ENCODE data around the gene CLEC10A. TPM values are rescaled to one million over a fixed set of nuclear protein-coding genes. Genes with fewer than 3 reads are reported as not detected.

Gene CLEC10A
- total RNA-seq, 1 experiment from 2014 or later: not detected

DNA sequence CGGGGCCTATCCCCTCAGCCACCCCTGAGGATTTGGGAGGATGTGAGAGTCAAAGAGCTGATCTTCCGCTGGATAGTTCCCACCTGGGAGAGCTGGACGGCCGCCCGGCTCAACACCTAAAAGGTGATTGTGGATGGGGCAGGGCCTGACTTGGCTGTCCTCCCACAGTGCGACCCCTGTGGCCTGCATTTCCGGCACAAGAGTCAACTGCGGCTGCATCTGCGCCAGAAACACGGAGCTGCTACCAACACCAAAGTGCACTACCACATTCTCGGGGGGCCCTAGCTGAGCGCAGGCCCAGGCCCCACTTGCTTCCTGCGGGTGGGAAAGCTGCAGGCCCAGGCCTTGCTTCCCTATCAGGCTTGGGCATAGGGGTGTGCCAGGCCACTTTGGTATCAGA, 52.7 kb downstream of the CLEC10A start:
- Histone ChIP-seq H3K4me2 (ENCODE audit: low read length) (no peak overlapping the region), H3K4me1 (ENCODE audit: insufficient read depth, low read length) (no peaks in the 10 kb centered on the region), H3K27me3 (ENCODE audit: low read length) (no peaks in the 10 kb centered on the region), H3K4me3 (ENCODE audit: low read length) (no peak overlapping the region), H3F3A (ENCODE audit: low read length, unreplicated experiment) (no peaks in the 10 kb centered on the region), H3K27ac (ENCODE audit: low read length) (no peak overlapping the region), H3K9me2 (replicated peaks; ENCODE audit: low read length) (no peaks in the 10 kb centered on the region), H3K9ac (ENCODE audit: low read length) (no peak overlapping the region), H3K36me3 (ENCODE audit: low read depth, low read length) (no peaks in the 10 kb centered on the region), H2AFZ (ENCODE audit: low read length) (no peak overlapping the region), H3K79me2 (ENCODE audit: low read length) (no peaks in the 10 kb centered on the region), H3K9me3 (ENCODE audit: low read length) (no peaks in the 10 kb centered on the region), H4K20me1 (ENCODE audit: low read length) (no peaks in the 10 kb centered on the region)
- TF ChIP-seq EZH2 (IDR thresholded peaks at IDR 0.05; ENCODE audit: low read length, unreplicated experiment): no peak
- TF ChIP-seq CTCF (conservative IDR thresholded peaks at IDR 0.05; ENCODE audit: low read depth, low read length): no peak
- TF ChIP-seq EZH2phosphoT487 (IDR thresholded peaks at IDR 0.05; ENCODE audit: borderline replicate concordance, low read length): no peak
- CTCF ChIA-PET: no interaction called here
- no TSS peak for BruUV-seq (replicated peaks)
- POLR2A ChIA-PET (ENCODE audit: unreplicated experiment): no interaction called here
- intact Hi-C loops (cut with micrococcal nuclease): no loop called here
- DNase-seq: no peak
- ATAC-seq: no peak

GRCh38 chr17:7026471-7027115, 53.5 kb downstream of the CLEC10A start:
- intact Hi-C loops (cut with micrococcal nuclease): no loop called here
- Histone ChIP-seq H3K36me3 (ENCODE audit: low read depth, low read length) (no peaks in the 10 kb centered on the region), H3F3A (ENCODE audit: low read length, unreplicated experiment) (no peaks in the 10 kb centered on the region), H3K9me3 (ENCODE audit: low read length) (no peaks in the 10 kb centered on the region), H3K9me2 (replicated peaks; ENCODE audit: low read length) (no peaks in the 10 kb centered on the region), H3K4me3 (ENCODE audit: low read length) (no peak overlapping the region), H3K27me3 (ENCODE audit: low read length) (no peaks in the 10 kb centered on the region), H3K4me2 (ENCODE audit: low read length) (no peak overlapping the region), H3K4me1 (ENCODE audit: insufficient read depth, low read length) (peaks cover 3% of the 10 kb centered on the region; the same call in 1 of the 2 replicates), H3K27ac (ENCODE audit: low read length) (no peak overlapping the region), H3K79me2 (ENCODE audit: low read length) (no peaks in the 10 kb centered on the region), H4K20me1 (ENCODE audit: low read length) (no peaks in the 10 kb centered on the region), H3K9ac (ENCODE audit: low read length) (no peak overlapping the region), H2AFZ (ENCODE audit: low read length) (no peak overlapping the region)
- POLR2A ChIA-PET (ENCODE audit: unreplicated experiment): no interaction called here
- CTCF ChIA-PET: no interaction called here
- no peak for ATAC-seq
- no TSS peak for BruUV-seq (replicated peaks)
- DNase-seq: no peak
- no peak for TF ChIP-seq EZH2 (IDR thresholded peaks at IDR 0.05; ENCODE audit: low read length, unreplicated experiment)
- no peak for TF ChIP-seq EZH2phosphoT487 (IDR thresholded peaks at IDR 0.05; ENCODE audit: borderline replicate concordance, low read length)
- TF ChIP-seq CTCF (conservative IDR thresholded peaks at IDR 0.05; ENCODE audit: low read depth, low read length): no peak

DNA sequence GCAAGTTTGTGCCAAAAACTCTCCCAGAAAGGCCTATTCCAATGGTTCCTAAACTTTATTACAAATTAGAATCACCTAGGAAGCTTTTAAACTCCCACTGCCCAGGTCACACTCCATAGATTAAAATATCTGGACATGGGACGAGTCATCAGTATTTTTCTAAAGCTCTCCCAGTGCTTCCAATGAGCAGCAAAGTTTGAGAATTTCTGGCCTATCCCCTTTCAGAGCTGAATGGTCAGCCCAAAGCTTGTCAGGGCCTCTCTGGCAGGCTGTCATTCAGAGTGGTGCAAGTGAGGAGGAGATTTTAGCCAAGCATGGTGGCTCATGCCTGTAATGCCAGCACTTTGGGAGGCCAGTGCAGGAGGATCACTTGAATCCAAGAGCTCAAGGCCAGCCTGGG, 54.8 kb downstream of the CLEC10A start:
- Histone ChIP-seq H3K4me1 (ENCODE audit: insufficient read depth, low read length) (peaks cover 4% of the 10 kb centered on the region; the same call in 1 of the 2 replicates), H4K20me1 (ENCODE audit: low read length) (no peaks in the 10 kb centered on the region), H3K9me3 (ENCODE audit: low read length) (no peaks in the 10 kb centered on the region), H3K79me2 (ENCODE audit: low read length) (no peaks in the 10 kb centered on the region), H3K9me2 (replicated peaks; ENCODE audit: low read length) (no peaks in the 10 kb centered on the region), H3K9ac (ENCODE audit: low read length) (no peak overlapping the region), H3K4me2 (ENCODE audit: low read length) (no peak overlapping the region), H3K27ac (ENCODE audit: low read length) (no peak overlapping the region), H2AFZ (ENCODE audit: low read length) (no peak overlapping the region), H3K4me3 (ENCODE audit: low read length) (no peak overlapping the region), H3F3A (ENCODE audit: low read length, unreplicated experiment) (no peaks in the 10 kb centered on the region), H3K36me3 (ENCODE audit: low read depth, low read length) (no peaks in the 10 kb centered on the region), H3K27me3 (ENCODE audit: low read length) (no peaks in the 10 kb centered on the region)
- TF ChIP-seq EZH2 (IDR thresholded peaks at IDR 0.05; ENCODE audit: low read length, unreplicated experiment): no peak
- DNase-seq (no peak), ATAC-seq (no peak)
- ChIA-PET POLR2A (ENCODE audit: unreplicated experiment) (no interaction called here), CTCF (interaction anchor here (0.6 kb wide), 1 partner anchor 108 kb away, joined by 3 read pairs; no protein-coding TSS in a partner anchor)
- intact Hi-C loops (cut with micrococcal nuclease): no loop called here
- no TSS peak for BruUV-seq (replicated peaks)

Other genes starting within 250 kb of the CLEC10A start
- not detected in 2 replicates for gene TEKT1, start 248.5 kb downstream of the CLEC10A start, total RNA-seq (2014; rRNA removed)
- not detected in 2 replicates for gene ALOX12, start 84.2 kb downstream of the CLEC10A start, total RNA-seq (2014; rRNA removed)
- 169 and 195 TPM in 2 replicates for gene RNASEK, start 67.6 kb downstream of the CLEC10A start, total RNA-seq (2014; rRNA removed)
- 0.12 TPM in 1 of 2 replicates, not detected in the other for gene BCL6B, start 57.2 kb downstream of the CLEC10A start, total RNA-seq (2014; rRNA removed)
- gene SLC16A13, start 44.2 kb downstream of the CLEC10A start, total RNA-seq (2014; rRNA removed): 0.62 and 1.7 TPM in 2 replicates
- gene SLC16A11, start 36.2 kb downstream of the CLEC10A start, total RNA-seq (2014; rRNA removed): 0.75 TPM in 1 of 2 replicates, not detected in the other
- not detected in 2 replicates for gene ASGR2, start 34.6 kb upstream of the CLEC10A start, total RNA-seq (2014; rRNA removed)
- gene ASGR1, start 99.1 kb upstream of the CLEC10A start, total RNA-seq (2014; rRNA removed): 0.95 and 2.2 TPM in 2 replicates
- 6.5 and 12.8 TPM in 2 replicates for gene DLG4, start 139.6 kb upstream of the CLEC10A start, total RNA-seq (2014; rRNA removed)
- 558 and 646 TPM in 2 replicates for gene ACADVL, start 139.7 kb upstream of the CLEC10A start, total RNA-seq (2014; rRNA removed)
- 36.9 and 65.7 TPM in 2 replicates for gene DVL2, start 154.3 kb upstream of the CLEC10A start, total RNA-seq (2014; rRNA removed)
- 20.8 and 32.7 TPM in 2 replicates for gene PHF23, start 159.2 kb upstream of the CLEC10A start, total RNA-seq (2014; rRNA removed)
- gene GABARAP, start 162.2 kb upstream of the CLEC10A start, total RNA-seq (2014; rRNA removed): 88.2 and 103 TPM in 2 replicates
- 52.4 and 68.5 TPM in 2 replicates for gene CTDNEP1, start 171.5 kb upstream of the CLEC10A start, total RNA-seq (2014; rRNA removed)
- gene ELP5, start 172.0 kb upstream of the CLEC10A start, total RNA-seq (2014; rRNA removed): 60.5 and 67.5 TPM in 2 replicates
- 147 and 180 TPM in 2 replicates for gene CLDN7, start 182.2 kb upstream of the CLEC10A start, total RNA-seq (2014; rRNA removed)
- 0.29 TPM in 1 of 2 replicates, not detected in the other for gene SLC2A4, start 201.5 kb upstream of the CLEC10A start, total RNA-seq (2014; rRNA removed)
- 1.1 and 1.4 TPM in 2 replicates for gene YBX2, start 214.4 kb upstream of the CLEC10A start, total RNA-seq (2014; rRNA removed)
- gene EIF5A, start 227.4 kb upstream of the CLEC10A start, total RNA-seq (2014; rRNA removed): 1,140 and 1,203 TPM in 2 replicates
- gene GPS2, start 235.1 kb upstream of the CLEC10A start, total RNA-seq (2014; rRNA removed): 30.8 and 45.8 TPM in 2 replicates
- 21.4 and 27.7 TPM in 2 replicates for gene NEURL4, start 249.1 kb upstream of the CLEC10A start, total RNA-seq (2014; rRNA removed)

All from PC-3 (cell line).